Measurements from ENCODE around the gene ZC2HC1C.
"Not testable (repeated sequence)": the region's sequence is repeated elsewhere in the genome, so short reads cannot be mapped to it uniquely, and the experiment has no call there.

Gene ZC2HC1C

DNA sequence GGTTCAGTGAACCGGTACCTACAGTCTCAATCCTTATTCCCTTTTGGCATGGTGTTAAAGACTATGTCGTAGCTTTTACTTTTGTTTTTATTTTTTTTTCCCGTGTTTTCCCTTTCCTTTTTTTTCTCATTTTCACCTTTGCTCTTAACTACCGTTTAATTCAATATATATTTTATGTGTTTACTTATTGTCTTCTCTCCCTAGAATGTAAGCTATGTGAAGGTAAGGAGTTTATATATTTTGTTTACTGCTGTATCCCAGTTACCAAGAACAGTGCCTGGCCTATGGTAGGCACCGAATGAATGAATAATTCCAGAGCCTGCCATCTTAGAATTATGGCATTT, 17.9 kb upstream of the ZC2HC1C start:
- Histone ChIP-seq H3K27ac (peak overlapping the region in 18 of 21 experiments; percentile 45 to 96 (median 92)), H3K4me3 (peak overlapping the region; percentile 45 to 78 (median 64))

GRCh38 chr14:75053396-75054291, 15.8 kb upstream of the ZC2HC1C start:
- H3K4me3 ChIP-seq, result no peak overlapping the region
- peak overlapping the region in 4 of 21 experiments; percentile 25 to 51 (median 37) for H3K27ac ChIP-seq

- no peak overlapping the region for H3K4me3 ChIP-seq
- no peak overlapping the region for H3K27ac ChIP-seq
These were observed 15.0 kb upstream of the ZC2HC1C start for GRCh38 chr14:75054421-75054820.

DNA sequence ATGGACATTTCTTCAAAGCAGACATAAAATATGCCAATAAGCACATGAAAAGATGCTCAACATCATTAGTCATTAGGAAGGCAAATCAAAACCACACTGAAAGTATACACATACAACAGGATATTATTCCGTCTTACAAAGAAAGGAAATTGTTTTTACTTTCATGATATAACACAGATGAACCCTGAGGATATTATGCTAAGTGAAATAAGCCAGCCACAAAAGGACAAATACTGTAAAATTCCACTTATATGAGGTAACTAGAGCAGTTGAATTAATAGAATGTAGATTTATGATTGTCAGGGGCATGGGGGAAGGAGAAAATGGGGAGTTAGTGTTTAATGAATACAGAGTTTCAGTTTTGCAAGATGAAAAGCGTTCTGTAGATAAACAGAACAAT, 9.8 kb upstream of the ZC2HC1C start:
- Histone ChIP-seq H3K27ac (peak overlapping the region in 1 of 21 experiments; percentile 38), H3K4me3 (no peak overlapping the region)

DNA sequence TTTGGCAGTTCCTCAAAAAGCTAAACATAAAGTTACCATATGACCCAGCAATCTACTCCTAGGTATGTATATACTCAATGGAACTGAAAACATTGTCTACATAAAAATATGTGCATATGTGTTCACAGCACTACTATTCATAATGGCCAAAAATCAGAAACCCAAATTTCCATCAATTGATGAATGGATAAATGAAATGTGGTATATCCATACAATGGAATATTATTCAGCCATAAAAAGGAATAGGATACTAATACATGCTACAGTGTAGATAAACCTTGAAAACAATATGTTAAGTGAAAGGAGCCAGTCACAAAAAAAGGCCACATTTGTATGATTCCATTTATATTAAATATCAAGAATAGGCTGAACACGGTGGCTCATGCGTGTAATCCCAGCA, 9.0 kb upstream of the ZC2HC1C start:
- Histone ChIP-seq H3K4me3 (no peak overlapping the region), H3K27ac (peak overlapping the region in 1 of 21 experiments; percentile 38)

GRCh38 chr14:75063013-75063412, 6.4 kb upstream of the ZC2HC1C start:
- Histone ChIP-seq H3K4me3 (peak overlapping the region; percentile 58 to 93 (median 68)), H3K27ac (peak overlapping the region in 17 of 21 experiments; percentile 64 to 95 (median 86))

DNA sequence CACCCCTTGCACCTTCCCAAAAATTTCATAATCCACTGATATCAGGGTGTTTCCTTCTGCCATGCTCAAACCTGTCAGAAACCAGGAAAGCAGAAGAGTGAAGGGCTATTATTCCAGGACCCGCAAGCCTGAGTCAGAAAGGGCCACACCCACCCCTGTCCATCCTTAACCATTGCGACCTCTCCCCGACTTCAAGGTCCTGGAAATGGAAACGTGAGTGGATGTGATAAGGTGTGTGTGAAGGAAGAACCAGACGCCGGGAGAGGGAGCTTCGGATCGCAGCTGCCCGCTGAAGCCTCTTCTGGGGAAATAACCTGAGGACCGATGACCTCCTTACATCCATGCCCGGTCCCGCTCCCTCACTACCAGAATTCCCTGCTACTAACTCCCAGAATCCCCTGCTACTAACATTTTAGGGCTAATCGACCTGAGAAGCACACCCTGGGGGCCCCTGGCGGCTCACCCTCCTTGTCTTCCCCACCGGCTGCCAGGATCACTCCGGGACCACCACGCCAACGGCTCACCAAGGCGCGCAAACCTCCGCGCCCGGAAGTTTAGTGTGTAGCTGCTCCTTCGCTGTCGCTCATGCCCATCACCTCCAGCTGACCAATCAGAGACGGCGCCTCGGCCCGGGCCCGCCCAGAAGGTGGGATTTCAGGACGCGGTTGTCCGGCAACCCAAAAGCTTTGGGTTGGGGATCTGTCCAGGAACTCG, 5.8 kb upstream of the ZC2HC1C start, which contains the start of gene ACYP1:
ACYP1 (minus strand) TSS at position 534 of the 714 bp plus-strand sequence; CDS start at position 63, 471 bp downstream.
- Histone ChIP-seq H3K4me3 (peak within 1 kb of the TSS; percentile 58 to 93 (median 68)), H3K27ac (peak within 1 kb of the TSS; percentile 40 to 95 (median 85))

DNA sequence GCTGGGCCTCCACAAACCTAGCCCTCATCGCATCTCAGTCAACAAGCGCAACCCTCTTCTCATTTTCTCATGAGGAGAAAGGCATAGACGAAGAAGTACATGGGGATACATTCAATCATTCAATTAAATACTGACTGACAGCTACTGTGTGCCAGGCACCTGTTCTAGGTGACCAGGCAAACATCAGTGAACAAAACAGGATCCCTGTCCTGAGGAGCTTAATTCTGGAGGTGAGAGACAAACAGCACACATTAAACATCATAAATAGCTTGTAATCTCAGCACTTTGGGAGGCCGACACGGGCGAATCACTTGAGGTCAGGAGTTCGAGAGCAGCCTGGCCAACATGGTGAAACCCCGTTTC, 5.3 kb upstream of the ZC2HC1C start:
- Histone ChIP-seq H3K4me3 (peak overlapping the region; percentile 58 to 93 (median 68)), H3K27ac (peak overlapping the region in 15 of 21 experiments; percentile 77 to 95 (median 87))

DNA sequence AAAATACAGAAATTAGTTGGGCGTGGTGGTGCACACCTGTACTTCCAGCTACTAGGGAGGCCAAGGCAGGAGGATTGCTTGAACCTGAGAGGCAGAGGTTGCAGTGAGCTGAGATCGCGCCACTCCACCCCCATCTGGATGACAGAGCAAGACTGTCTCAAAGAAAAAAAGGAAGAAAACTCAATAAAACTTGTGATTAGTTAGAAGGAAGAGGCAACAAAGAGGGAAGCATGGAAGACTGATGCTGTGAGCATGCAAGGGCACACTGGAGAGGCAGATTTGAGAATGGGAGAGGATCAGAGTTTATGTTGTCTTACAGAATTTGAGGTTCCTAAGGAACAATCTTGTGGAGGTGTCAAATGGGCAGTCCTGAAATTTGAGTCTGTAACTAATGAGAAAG, 2.8 kb upstream of the ZC2HC1C start:
- Histone ChIP-seq H3K4me3 (no peak overlapping the region), H3K27ac (no peak overlapping the region)

- Histone ChIP-seq H3K4me3 (no peak overlapping the region), H3K27ac (no peak overlapping the region)
These were observed 2.2 kb upstream of the ZC2HC1C start for GRCh38 chr14:75067212-75067611.

DNA sequence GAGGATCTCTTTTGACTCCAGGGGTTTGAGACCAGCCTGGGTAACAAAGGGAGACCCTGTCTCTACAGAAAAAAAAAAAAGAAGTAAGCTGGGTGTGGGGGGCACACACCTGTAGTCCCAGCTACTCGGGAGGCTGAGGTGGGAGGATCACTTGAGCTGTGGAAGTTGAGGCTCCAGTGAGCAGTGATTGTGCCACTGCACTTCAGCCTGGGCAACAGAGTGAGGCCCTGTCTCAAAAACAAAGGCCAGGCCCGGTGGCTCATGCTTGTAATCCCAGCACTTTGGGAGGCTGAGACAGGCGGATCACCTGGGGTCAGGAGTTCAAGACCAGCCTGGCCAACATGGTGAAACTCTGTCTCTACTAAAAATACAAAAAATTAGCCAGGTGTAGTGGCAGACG, 1.7 kb upstream of the ZC2HC1C start:
- H3K4me3 ChIP-seq, result not testable (repeated sequence)

GRCh38 chr14:75068294-75069120, 934 bp upstream of the ZC2HC1C start:
- Histone ChIP-seq H3K27ac (peak overlapping the region in 20 of 21 experiments; percentile 77 to 95 (median 85)), H3K4me3 (peak overlapping the region; percentile 43 to 55 (median 45))

More for the DNA sequence above, 1.7 kb upstream of the ZC2HC1C start:
- H3K27ac ChIP-seq, result peak overlapping the region in 15 of 21 experiments; percentile 7 to 95 (median 86)

DNA sequence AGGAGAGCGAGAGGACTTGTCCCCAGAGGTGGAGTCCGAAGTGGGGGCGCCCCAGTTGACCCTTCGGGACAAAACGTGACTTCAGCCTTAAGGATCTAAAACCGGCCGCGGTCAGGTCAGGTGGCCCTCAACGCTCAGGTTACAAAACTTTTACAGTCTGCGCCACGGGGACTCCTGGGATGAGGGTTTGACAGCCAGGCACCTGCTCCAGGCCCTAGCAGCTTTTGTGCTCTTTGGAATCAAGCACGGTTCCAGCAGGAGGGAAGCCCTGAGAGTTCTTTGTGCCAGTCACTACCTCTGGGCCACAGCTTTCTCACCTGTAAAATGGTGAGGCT, 337 bp downstream of the ZC2HC1C start:
- peak overlapping the region; percentile 43 to 55 (median 45) for H3K4me3 ChIP-seq
- peak overlapping the region in 20 of 21 experiments; percentile 57 to 95 (median 85) for H3K27ac ChIP-seq

GRCh38 chr14:75070383-75070782, 942 bp downstream of the ZC2HC1C start:
- no peak overlapping the region for H3K4me3 ChIP-seq
- H3K27ac ChIP-seq, result peak overlapping the region in 16 of 21 experiments; percentile 62 to 95 (median 85)

DNA sequence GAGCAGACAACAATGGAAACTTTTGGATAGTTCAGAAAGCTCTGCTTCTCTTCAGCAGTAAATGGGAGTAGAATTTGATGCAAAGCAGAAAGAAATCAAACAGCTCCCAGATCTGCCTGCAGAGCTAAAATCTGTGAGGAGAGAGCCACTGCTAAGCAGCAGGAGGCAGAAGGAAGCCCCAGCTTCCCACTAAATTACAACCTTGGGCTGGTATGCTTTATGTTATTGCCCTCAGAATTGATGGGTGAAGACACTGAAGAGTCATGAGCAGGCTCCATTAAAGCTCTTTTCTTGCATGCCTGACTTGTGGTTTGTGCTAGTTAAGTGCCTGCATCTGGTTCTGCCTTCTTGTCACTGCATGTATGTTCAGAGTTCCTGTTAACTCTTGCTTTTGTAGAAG, 8.4 kb downstream of the ZC2HC1C start:
- Histone ChIP-seq H3K4me3 (no peak overlapping the region), H3K27ac (no peak overlapping the region)

GRCh38 chr14:75079521-75079920, 10.1 kb downstream of the ZC2HC1C start:
- Histone ChIP-seq H3K27ac (no peak overlapping the region), H3K4me3 (no peak overlapping the region)

GRCh38 chr14:75081660-75082229, 12.3 kb downstream of the ZC2HC1C start:
- Histone ChIP-seq H3K27ac (peak overlapping the region in 4 of 21 experiments; percentile 10 to 46 (median 24)), H3K4me3 (no peak overlapping the region)

DNA sequence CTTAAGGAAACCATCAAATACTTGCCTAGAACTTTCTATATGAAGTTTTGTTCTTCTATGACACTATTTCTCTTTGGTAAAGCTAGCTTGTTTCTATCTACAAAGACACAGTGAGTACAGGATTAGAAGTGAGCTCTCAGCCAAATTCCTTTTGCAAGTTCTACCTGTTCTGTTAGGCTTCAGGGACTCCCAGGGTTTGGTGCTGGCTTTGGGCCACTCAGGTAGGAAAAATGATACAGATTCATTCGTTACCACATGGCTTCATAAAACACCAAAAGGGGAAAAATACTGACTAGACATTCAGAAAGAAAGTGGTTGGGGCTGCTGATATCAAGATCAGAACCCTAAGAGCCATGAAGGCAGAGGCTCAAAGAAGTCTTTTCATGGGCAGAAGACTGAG, 13.8 kb downstream of the ZC2HC1C start:
- H3K4me3 ChIP-seq, result no peak overlapping the region
- no peak overlapping the region for H3K27ac ChIP-seq

DNA sequence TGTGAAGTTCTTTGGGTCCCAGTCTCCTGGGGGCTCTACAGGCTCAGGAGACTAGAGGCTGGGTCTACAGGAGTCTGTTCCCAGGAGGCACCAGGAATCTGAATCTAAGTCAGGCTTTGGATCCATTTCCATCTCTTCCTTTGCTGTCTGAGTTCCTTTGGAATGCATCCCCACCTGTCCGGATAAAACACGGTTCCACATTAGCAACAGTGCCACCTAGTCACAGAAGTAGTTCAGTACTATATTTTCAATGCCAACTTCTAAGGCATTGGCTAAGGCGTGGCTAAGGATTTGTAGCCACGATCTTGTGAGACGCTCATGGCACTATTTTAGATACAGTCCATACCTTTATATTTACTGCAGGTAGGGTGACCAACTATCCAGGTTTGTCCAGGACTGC, 15.1 kb downstream of the ZC2HC1C start:
- Histone ChIP-seq H3K4me3 (no peak overlapping the region), H3K27ac (no peak overlapping the region)
